ENCODE results near the gene CHCHD6.

The CHCHD6 gene

DNA sequence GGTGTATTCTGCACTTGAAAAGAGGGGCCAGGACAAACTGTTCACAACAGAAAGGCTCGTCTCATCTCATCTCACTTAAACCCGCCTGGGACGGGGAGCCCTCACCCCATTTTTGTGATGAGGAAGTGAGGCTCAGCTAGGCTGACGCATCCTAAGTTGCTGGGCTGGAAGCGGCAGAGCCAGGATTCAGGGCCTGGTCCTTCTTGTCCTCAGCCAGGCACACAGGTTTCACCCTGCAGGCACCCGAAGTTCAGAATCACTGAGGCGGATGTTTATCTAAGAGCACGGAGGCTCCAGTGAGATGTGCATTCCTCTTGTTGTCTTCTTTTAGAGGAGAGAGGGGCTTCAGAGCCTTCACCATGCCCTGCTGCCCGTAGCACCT is 227.8 kb downstream of the CHCHD6 start:
- no peaks in the 10 kb centered on the region for H4K20me1 ChIP-seq (ENCODE audit: insufficient read depth, low read length)
- H3K36me3 ChIP-seq (replicated peaks; ENCODE audit: low read depth, low read length), result no peaks in the 10 kb centered on the region
- H3K27ac ChIP-seq (ENCODE audit: low read length), result no peak overlapping the region
- no peak overlapping the region for H3K9ac ChIP-seq (ENCODE audit: low read length)
- H3K4me3 ChIP-seq (ENCODE audit: low read length), result no peak overlapping the region
- no peaks in the 10 kb centered on the region for H3K9me3 ChIP-seq (ENCODE audit: insufficient read depth, low read length)
- no peak overlapping the region for H2AFZ ChIP-seq (ENCODE audit: low read depth, low read length)
- no peaks in the 10 kb centered on the region for H3K27me3 ChIP-seq (ENCODE audit: low read depth, low read length)
- no peak for TF ChIP-seq EZH2phosphoT487 (IDR thresholded peaks at IDR 0.05; ENCODE audit: low read depth)
- TF ChIP-seq, protein P1, sequence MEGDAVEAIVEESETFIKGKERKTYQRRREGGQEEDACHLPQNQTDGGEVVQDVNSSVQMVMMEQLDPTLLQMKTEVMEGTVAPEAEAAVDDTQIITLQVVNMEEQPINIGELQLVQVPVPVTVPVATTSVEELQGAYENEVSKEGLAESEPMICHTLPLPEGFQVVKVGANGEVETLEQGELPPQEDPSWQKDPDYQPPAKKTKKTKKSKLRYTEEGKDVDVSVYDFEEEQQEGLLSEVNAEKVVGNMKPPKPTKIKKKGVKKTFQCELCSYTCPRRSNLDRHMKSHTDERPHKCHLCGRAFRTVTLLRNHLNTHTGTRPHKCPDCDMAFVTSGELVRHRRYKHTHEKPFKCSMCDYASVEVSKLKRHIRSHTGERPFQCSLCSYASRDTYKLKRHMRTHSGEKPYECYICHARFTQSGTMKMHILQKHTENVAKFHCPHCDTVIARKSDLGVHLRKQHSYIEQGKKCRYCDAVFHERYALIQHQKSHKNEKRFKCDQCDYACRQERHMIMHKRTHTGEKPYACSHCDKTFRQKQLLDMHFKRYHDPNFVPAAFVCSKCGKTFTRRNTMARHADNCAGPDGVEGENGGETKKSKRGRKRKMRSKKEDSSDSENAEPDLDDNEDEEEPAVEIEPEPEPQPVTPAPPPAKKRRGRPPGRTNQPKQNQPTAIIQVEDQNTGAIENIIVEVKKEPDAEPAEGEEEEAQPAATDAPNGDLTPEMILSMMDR (IDR thresholded peaks at IDR 0.05; ENCODE audit: low read depth, low read length), result no peak
- H3K4me2 ChIP-seq (ENCODE audit: low read length), result no peak overlapping the region
- H3K4me1 ChIP-seq (ENCODE audit: low read length), result no peaks in the 10 kb centered on the region
- no peaks in the 10 kb centered on the region for H3K79me2 ChIP-seq (ENCODE audit: low read length)

DNA sequence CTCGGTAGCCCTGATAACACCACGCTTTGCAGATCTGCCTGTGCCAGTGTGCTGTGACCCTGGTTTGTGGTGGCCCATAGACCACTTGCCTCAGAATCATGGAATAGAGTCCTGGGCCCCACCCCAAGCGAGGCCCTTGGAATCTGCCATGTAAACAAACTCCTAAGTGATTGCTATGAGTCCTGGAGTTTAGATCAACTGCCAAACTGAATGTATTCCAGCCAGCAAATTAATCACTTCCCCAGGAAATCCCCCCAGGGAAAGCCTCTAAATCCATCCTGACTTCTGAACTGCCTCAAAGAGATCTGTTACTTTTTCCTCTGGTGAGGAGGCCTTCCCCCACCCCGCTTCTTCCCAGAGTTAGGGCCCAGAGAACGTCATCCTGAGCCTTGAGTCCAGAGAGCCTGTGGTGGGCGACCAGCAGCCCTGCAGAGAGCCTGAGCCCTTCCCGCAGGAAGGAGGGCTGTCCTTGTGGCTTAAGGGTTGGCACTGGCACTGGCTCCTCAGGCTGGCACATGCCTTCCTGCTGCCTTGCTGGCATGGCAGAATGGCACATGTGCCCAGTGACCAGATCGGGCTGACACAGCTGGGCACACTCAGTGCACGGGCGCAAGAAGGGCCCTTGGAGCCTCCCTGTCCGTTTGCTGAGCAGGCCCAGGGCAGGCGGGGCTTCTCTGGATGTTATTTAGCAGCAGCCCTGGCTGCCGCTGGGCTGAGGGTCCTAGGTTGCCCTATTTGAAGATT is 228.3 kb downstream of the CHCHD6 start:
- Histone ChIP-seq H2AFZ (ENCODE audit: low read depth, low read length) (no peak overlapping the region), H4K20me1 (ENCODE audit: insufficient read depth, low read length) (no peaks in the 10 kb centered on the region), H3K4me3 (ENCODE audit: low read length) (no peak overlapping the region), H3K4me2 (ENCODE audit: low read length) (no peak overlapping the region), H3K4me1 (ENCODE audit: low read length) (no peaks in the 10 kb centered on the region), H3K79me2 (ENCODE audit: low read length) (no peaks in the 10 kb centered on the region), H3K27me3 (ENCODE audit: low read depth, low read length) (no peaks in the 10 kb centered on the region), H3K36me3 (replicated peaks; ENCODE audit: low read depth, low read length) (no peaks in the 10 kb centered on the region), H3K27ac (ENCODE audit: low read length) (no peak overlapping the region), H3K9me3 (ENCODE audit: insufficient read depth, low read length) (no peaks in the 10 kb centered on the region), H3K9ac (ENCODE audit: low read length) (no peak overlapping the region)
- TF ChIP-seq EZH2phosphoT487 (IDR thresholded peaks at IDR 0.05; ENCODE audit: low read depth), result no peak
- TF ChIP-seq, protein P1 (IDR thresholded peaks at IDR 0.05; ENCODE audit: low read depth, low read length), result no peak

DNA sequence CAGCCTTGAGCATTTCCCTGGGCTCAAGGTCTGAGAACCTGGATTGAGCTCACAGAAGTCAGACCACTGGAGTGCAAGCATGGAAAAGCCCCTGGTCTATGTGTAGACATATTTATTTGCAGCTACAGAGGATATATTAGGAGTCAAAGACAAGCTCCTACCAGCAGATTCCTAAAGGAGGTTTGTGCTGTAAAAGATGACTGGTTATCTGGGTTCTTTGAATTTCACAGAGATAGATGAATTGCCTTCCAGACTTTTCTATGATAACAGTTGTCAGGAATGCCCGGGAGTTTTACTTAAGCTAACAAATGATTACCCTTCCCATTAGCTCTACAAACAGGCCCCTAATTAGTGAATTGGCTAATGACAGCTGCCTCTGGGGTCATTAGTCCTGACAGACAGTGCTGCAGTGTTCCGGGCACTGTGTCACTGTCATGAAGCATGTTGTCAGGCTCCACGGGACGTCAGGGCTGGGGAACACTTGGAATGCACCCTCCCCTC is 230.0 kb downstream of the CHCHD6 start:
- no peak overlapping the region for H3K27ac ChIP-seq (ENCODE audit: low read length)
- no peaks in the 10 kb centered on the region for H3K9me3 ChIP-seq (ENCODE audit: insufficient read depth, low read length)
- no peak overlapping the region for H3K9ac ChIP-seq (ENCODE audit: low read length)
- no peaks in the 10 kb centered on the region for H3K27me3 ChIP-seq (ENCODE audit: low read depth, low read length)
- H3K4me2 ChIP-seq (ENCODE audit: low read length), result no peak overlapping the region
- no peak for TF ChIP-seq EZH2phosphoT487 (IDR thresholded peaks at IDR 0.05; ENCODE audit: low read depth)
- TF ChIP-seq, protein P1 (IDR thresholded peaks at IDR 0.05; ENCODE audit: low read depth, low read length), result no peak
- H3K79me2 ChIP-seq (ENCODE audit: low read length), result no peaks in the 10 kb centered on the region
- no peaks in the 10 kb centered on the region for H3K36me3 ChIP-seq (replicated peaks; ENCODE audit: low read depth, low read length)
- H4K20me1 ChIP-seq (ENCODE audit: insufficient read depth, low read length), result no peaks in the 10 kb centered on the region
- H2AFZ ChIP-seq (ENCODE audit: low read depth, low read length), result no peak overlapping the region
- H3K4me1 ChIP-seq (ENCODE audit: low read length), result no peaks in the 10 kb centered on the region
- H3K4me3 ChIP-seq (ENCODE audit: low read length), result no peak overlapping the region

DNA sequence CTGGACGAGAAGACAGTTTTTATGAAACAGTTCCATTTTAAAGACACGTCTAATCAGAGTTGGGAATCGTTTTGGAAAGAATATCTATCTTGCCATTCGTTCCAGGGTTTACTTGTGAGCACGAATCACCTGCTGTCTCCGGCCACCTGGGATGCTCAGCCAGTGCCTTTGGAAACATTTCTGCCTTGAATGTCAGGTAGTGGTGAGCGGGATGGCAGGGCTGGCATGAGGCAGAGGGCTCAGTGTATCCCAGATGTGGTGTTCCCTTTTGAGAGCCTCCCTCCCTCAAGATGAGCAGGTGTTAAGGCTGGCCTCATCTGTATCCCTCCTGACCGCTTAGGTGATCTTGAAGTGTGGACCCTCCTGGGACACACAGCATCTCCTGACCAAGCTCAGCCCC is 231.0 kb downstream of the CHCHD6 start:
- H3K27me3 ChIP-seq (ENCODE audit: low read depth, low read length), result no peaks in the 10 kb centered on the region

More for the DNA sequence above, 231.0 kb downstream of the CHCHD6 start:
- no peak for TF ChIP-seq EZH2phosphoT487 (IDR thresholded peaks at IDR 0.05; ENCODE audit: low read depth)
- TF ChIP-seq, protein P1 (IDR thresholded peaks at IDR 0.05; ENCODE audit: low read depth, low read length), result no peak
- Histone ChIP-seq H3K9me3 (ENCODE audit: insufficient read depth, low read length) (no peaks in the 10 kb centered on the region), H4K20me1 (ENCODE audit: insufficient read depth, low read length) (no peaks in the 10 kb centered on the region), H3K36me3 (replicated peaks; ENCODE audit: low read depth, low read length) (no peaks in the 10 kb centered on the region), H3K4me3 (ENCODE audit: low read length) (no peak overlapping the region), H3K9ac (ENCODE audit: low read length) (no peak overlapping the region), H3K4me1 (ENCODE audit: low read length) (no peaks in the 10 kb centered on the region), H3K27ac (ENCODE audit: low read length) (no peak overlapping the region), H3K4me2 (ENCODE audit: low read length) (no peak overlapping the region), H2AFZ (ENCODE audit: low read depth, low read length) (no peak overlapping the region), H3K79me2 (ENCODE audit: low read length) (no peaks in the 10 kb centered on the region)
